Globus pallidus (tissue), 1 donor: ENCODE results near the gene ACER3.
A peak's percentile ranks its signal among the peaks of the same experiment; 100 is the strongest.
"Not testable (repeated sequence)": the region's sequence is repeated elsewhere in the genome, so short reads cannot be mapped to it uniquely, and the experiment has no call there.

Experiments
- DNase-seq: peaks from one replicate; pipeline ENCODE4 v3.0.0-alpha.2; 2015; ENCODE audit warnings: low spot score

The ACER3 gene

DNA sequence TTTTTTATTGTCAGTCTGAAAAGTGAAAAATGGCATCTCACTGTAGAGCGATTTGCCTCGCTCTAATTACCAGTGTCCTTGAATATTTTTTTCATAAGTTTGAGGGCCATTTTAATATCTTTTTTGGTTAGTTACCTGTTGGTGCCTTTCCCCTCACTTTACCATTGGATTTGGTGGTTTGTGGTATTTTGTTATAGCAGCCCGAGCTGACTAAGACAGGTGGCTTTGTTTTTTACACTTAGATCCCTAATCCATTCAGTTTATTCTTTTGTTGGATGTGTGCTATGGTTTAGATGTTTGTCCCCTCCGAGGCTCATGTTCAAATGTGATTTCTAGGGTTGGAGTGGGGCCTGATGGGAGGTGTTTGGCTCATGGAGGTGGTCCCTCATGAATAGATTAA lies 199.5 kb downstream of the ACER3 start:
- no peak for DNase-seq

DNA sequence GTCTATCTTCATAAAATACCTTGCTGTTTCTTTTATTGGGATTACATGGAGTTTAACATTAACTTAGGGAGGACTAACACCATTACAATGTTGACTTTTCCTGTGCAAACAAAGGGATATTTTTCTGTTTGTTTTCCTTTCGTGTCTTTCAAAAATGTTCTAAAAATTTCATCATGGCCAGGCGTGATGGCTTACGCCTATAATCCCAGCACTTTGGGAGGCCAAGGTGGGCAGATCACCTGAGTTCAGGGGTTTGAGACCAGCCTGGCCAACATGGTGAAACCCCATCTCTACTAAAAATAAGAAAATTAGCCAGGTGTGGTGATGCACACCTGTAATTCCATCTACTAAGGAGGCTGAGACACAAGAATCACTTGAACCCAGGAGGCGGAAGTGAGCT lies 200.5 kb downstream of the ACER3 start:
- not testable (repeated sequence) for DNase-seq

DNA sequence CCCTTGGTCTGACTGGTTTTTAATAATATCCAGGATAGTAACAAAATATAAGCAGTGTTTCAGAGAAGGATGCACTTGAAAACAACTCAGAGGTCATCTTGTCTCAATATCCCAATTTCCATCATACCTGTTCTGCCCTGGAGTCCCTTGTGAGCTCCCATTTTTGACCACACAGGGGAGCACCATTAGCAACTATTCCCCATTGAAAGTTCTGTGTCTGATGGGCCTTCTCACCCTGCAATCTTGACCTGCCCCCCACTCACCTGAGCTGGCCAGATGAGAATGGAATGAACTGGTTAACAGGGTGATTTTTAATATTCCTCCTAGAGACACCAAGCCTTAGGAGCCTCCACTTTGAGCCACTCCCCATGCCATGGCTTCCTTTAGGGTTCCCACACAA lies 202.2 kb downstream of the ACER3 start:
- no peak for DNase-seq

DNA sequence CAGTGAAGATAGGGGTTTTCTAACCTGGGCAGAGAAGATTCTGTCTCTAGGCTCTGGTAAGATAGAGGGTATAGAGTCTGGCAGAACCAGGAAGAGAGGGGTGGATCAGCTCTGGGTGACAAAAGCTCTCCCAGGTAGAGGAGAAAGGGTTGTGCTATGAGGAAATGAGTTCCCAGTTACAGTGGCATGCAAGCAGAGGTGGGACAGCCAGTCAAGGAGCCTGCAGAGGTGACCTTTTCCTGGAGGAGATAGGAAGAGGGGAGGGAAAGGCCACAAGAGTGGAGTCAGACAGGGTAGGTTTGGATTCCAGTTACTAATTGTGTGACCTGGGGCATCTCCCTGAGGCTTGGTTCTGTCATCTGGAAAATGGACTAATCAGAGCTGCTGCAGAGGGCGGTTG lies 202.7 kb downstream of the ACER3 start:
- no peak for DNase-seq

DNA sequence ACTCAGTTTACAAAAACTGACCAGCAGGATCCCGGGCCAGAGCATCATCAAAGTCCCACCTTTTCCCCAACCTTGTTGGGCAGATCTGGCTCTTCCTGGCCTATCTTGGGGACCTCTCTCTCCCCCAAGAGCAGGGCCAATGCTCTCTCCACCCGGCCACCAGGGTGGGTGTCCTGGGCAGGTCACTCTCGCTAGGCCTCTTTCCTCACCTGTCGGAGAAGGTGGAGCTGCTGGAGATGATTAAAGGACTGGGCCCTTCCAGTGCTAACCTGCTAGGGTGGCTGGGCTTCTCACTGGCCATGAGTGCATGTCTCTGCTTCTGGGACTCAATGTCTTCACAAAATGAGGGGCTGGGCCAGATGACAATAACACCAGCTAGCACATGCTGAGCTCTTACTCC lies 203.1 kb downstream of the ACER3 start:
- no peak for DNase-seq

DNA sequence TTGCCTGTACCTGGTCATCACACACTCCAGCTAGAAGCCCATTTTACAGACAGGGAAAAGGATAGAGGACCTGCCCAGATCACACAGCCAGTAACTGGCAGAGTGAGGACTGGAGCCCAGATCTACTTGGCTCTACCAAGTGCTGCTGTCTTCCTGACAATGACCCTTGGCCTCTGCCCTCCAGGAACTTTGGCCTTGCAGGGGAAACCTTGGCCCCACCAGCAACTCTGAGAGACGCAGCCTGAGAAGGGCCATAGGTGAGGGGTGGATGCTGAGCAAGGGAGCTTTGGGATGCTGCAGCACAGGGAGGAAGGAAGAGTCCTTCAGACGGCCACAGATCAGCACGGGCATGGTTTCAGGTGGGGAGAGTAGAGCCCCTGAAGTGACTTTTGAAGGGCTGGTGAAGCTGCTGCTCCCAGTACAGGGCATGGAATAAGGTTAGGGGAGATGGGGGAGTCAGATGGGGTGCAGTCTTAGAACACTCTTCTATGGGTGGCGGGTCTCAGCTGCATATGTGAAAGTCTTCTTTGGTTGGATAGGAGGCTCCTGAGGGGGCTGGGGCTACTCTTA lies 204.0 kb downstream of the ACER3 start:
- DNase-seq = no peak

DNA sequence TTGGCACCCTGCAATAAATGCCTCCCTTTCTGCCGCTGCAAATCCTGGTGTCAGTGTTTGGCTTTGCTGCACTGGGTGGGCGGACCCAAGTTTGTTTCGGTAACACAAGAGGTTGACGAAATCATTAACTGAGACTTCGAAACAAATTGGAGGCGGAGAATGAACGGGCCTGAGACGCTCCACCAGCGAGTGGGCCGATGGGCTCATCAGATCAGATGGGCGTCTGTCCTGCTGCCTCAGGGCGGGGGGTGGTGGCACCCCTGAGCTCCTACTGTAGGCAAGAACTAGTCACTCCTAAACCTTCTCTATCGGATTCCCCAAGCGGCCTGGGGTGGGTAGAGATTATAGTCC lies 205.1 kb downstream of the ACER3 start:
- DNase-seq = no peak

DNA sequence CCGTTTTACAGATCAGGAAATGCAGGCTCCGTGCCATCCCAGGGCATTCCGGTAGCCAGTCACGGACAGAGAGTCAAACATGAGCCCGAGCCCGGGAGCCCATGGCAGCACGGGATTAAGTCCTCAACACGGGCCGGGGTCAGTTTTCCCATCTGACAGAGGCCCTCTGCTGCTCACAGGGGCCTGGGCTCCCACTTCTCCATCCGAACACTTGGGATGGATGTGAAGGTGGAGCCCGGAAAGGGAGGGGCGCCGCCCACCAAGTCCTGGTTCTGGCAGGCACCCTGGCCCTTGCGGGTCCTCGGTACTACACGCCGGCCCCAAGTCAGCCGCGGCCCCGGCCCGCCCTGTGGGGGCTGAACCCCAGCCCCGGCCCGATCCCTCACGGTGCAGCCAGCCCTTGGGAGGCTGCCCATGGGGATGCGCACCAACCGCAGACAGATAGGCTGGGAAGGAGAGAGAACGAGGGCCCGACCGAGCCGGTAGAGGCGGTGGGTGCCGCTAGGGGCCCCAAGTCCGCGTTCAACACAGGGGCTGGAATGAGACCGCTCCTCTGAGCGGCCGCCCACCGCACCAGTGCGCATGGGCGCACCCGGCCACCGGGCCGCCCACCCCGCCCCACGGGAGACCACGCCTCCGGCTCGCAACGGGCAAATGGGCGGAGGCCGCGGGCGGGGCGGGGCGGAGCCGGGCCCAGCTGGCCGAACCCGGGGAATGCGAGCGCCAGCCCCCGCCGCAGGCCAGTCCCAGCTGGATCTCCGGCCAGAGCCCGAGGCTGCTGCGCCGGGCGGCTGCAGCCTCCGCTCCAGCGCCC lies 205.7 kb downstream of the ACER3 start, which contains the start of gene CAPN5:
TSS of gene CAPN5 (plus strand) at position 743 of the 814 bp plus-strand sequence. CDS start 17,916 bp downstream, outside the sequence.
- DNase-seq = peak; percentile 93

DNA sequence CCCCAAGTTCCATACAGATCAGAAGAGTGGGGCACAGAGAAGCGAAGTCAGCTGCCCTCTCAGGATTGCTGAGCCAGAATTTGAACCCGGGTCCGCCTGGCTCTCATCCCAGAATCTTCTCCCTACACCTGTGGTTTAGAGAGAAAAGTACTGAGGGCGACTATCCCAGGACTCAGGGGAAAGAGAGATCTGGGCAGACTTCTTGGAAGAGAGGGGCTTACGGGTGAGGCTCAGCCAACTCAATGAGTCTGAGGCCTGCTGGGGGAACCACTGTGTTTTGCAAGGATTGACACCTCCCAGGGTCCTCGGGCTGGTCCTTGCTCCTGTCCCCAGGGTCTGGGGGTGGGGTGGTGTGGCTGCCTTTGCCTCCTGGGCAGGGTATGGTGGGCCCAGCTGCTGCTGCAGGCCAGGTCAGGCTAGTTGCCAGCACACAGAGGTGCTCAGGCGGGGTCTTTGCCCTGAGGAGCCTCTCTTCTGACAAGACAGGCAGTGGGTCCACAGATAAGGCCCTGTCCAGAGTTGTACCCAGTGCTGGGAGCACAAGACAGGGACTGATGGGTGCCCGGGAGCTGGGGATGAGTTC lies 207.2 kb downstream of the ACER3 start:
- no peak for DNase-seq

DNA sequence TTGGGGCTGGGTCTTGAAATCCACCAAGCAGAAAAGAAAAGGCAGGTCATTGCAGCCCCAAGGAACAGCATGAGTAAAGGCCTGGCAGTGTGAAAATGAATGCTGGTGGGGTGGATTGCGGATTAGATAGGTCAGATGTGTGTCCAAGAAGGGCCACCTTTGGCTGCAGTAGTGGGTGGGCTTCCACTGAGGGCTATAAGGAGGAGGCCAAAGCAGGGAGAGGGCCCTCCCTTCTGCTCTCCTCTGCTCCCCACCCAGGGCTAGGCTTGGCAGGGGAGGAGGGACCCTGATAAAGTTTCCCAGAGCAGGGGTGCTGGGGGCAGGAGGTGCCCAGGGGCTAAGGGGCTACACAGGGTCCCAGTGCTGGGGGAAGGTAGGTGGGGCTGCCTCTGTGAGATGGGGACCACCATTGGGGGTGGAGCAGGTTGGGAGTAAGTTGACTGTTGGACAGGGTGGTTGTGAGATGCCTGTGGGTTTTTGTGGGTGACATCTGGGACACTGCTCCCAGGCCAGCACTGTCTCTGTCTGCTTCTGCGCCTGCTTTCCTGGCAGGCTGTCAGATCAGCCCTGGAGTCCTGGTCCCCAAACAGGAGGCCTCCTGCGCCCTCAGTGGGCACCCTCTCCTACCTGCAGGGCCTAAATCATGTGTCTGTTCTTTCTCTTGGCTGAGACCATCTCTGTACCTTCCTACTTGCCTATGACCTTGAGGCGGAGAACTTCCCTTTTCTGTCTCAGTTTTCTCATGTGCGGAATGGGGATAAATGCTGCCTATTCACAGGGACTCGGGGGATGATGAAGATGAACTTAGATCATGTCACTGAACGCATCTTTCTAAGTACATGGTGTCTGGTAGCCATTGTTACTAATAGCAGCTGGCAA lies 208.0 kb downstream of the ACER3 start:
- DNase-seq = no peak

DNA sequence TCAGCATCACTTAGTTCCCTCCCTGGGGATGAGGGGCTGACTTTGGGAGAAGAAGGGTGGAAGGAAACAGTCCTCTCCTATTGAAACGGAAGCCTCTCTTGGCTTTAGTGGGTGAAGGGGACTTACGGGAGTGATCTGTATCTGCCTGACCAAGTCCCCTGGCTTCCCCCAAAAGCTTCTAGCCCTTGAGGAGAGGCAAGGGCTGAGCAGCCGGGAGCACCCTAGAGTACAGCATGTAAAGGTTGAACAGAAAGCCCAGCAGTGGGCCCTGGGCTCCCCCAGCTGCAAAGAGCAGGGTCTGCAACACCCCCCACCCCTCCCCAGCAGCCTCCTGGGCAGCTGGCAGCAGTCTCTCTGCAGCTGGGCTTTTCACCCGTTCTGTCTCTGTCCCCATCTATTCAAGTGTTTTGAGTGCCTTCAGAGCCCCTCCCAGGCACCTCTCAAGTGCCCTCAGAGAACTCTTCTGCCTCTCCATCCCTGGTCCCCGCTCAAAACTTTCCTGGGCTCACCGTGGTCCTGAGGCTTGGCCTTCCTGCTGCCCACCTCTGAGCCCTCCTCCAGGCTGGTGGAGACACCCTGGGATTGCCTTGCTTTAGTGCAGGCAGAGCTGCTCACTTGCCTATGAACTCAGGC lies 208.7 kb downstream of the ACER3 start:
- no peak for DNase-seq

DNA sequence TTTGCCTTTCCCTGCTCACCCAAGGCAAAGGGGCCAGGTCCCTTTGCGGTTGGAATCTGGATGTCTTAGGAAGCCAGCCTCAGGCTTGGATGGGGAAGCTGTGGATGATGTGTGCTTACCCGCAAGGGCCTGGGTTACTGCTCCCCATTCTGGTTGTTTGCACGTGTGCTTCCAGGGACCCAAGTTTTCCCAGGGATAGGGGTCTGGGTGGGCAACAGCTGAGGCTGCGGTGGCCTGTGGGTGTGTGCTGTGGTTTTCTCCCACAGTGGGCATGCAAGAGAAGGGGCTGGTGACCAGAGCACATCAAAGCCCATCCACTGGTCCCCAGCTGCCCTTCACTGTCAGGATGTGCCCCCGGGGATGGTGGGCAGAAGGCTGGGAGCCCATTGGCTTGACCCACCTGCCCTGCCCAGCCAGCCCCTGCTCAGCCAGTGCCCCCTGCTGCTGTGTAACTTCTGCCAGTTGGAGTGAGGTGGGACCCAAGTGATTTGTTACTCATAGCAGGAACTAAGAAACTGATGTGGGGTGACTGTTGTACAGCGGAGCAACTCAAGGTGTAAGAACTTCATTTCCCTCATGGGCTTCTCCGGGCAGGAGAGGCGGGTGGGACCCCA lies 209.4 kb downstream of the ACER3 start:
- no peak for DNase-seq

DNA sequence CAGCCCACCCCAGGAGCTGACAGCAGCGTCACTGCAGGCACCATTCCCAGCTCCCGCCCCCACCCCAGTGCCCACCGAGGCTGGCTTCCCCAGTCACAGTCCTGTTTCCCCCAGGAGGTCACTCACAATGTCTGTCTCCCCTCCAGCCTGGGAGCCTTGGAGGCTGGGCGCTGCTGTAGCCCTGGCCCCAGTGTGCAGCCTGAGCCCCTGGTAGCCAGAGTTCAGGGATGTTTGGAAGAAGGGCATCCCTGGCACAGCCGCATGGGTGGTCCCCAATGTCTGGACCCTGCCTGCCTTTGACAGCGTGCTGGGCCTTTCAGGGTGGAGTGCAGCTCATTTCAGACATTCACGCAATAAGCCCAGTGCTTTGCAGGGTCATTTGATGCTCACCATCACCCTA lies 210.4 kb downstream of the ACER3 start:
- DNase-seq = no peak

DNA sequence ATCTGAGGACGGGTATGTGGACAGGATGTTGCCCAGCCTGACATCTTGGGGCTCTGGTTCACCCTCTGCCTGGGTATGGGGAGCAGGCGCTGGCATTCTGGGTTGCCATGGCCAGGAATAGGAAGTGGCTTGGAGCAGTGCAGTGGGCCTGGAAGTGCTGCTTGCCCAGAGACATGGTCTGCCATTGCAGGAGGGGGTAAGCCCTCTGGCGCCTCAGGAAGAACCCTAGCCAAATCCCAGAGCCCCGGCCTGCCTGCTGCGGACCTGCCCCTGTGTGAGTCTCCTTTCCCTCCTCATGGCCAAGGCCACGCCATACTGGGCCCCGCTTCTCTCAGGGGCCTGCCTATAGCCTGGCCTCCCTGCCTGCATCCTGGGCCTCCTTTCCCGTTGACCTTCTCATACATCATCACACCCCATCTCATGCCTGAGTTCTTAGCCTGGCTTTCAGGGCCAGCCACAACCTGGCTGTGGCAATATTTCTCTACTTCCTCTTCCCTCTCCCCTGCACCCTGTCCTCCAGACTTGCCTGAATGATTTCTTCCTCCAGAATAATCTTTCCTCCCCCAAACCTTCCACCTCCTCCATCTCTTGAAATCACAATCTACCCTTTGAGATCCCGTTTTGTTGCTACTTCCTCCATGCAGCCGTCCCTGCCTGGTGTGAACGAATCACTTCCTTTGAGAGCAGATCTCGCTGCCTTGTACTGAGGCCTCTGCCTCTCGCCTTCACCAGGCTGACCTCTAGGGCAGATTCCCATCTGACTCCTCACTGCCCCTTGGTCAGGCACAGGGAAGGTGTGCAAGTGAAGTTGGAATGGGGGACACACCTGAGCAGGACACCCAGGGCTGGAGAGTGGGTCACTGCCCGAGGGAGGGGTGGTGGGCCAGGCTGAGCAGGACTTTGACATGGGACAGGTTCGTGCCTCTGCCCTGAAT lies 211.2 kb downstream of the ACER3 start:
- DNase-seq = no peak

DNA sequence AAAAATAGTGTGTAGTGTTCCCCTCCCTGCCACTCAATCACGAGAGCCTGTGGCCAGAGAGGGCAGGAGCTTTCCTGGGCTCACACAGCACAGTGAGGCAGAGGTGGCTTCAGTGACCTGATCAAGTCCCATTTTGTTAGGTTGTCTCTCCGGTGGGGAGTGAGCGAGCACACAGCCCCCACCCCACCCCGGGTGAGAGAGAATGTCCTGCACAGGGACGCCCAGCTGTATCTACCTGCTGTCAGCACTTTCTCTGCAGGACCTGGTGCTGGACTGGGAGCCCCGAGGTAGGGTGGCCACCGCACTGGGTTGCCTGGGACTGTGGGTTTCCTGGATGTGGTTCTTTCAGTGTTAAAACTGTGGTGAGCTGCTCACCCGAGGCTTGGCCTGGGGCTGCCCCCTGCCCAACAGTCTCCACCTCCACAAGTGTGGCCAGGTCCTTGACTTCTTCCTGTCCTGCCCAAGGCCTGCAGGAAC lies 212.2 kb downstream of the ACER3 start:
- DNase-seq = no peak

DNA sequence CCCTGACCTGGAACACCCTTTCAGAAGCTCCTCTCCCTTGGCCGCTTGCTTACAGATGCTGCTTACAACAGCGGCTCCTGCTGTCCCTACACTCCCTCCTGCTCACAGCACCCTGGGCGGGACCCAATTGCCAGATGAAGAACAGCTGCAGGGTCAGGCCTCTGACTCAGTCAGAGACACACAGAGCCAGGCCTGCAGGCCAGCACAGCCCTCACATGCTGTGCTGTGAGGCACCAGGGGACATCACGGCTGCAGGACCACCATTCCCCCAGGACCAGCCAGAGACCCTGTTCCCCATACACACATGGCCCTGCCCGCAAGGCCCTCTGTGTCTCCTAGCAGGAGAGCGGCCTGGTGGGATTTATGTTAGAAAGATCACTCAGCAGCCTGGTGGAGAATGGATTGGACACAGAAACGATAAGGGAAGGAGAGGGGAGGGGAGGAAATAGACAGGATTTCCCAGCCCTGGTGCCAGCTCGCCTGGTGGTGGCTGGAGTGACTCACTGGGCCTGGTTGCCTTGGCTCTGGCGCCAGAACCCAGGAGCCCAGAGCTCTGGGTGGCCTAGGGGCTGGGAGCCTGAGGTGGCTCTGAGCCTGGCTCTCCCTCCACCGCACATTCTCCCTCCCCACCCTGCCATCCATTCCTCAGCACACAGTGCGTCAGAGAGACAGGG lies 212.7 kb downstream of the ACER3 start:
- peak; percentile 70 for DNase-seq

DNA sequence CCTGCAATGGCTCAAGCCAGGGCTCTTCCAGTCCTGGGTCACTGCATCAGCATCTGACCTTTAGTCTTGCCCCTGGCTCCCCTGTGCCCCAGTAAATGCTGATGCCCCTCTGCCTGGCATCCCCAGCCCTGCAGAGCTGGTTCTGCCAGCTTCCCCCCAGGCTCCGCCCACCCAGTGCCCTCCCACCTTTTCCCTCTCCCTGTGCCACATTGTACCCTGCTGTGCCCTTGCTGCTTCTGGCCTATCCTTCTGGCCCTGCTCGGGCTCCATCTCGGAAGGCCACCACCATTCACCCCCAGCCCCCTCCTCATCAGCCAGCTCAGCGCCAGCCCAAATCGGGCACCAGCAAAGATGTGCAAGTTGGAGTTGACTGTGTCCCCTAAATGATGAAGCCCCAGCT lies 213.5 kb downstream of the ACER3 start:
- no peak for DNase-seq

DNA sequence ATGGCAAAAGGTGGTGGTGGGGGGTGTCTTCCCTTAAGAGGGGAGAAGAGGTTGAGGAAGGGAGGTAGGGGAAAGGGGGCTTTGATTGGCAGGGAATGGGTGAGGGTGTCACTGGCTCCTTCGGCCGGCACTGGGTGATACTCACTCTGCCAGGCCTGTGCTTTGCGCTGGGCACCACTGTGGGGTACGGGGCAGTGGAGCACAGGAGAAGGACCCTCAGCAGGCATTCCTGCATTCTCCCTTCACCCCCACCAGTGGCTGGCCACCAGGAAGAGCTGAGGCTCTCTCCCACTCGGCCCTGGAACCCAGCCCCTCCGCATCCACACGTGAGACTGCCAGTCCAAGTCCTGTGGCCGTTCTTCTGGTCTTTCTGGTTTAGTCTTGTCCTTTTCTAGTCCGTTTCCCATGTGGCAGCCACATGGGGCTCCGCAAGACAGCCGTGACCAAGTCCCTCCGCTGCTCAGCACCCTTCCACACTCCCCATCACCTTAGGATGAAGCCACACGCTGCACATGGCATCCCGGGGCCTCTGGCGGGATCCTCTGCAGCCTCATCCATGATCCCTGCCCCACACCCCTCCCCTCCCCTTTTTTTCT lies 214.0 kb downstream of the ACER3 start:
- no peak for DNase-seq

DNA sequence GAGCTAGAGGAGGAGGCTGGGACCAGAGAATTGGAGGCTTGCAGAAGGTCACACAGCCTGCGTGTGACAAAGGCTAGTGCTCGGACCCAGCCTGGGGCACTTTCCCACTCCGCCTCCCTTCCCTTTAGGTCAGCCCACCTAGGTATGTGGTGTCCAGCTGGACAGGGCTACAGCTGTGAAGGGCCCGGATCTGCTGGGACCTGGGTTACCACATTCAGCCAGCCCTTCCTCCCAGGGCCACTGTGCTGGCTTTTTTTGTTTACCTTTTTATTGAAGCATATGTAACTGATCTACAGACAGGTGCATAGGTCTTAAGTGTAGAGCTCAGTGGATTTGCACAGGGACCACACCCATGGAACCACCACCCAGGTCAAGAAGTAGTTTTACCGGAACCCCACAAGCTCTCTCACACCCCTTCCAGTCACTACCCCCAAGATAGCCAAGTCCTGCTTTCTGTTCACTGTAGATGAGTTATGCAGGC lies 214.7 kb downstream of the ACER3 start:
- no peak for DNase-seq
